Activated T-cell treated with anti-CD3 and anti-CD28 coated beads for 1 hour (primary cell): Measurements from ENCODE around the gene CAPN11.
A peak's percentile ranks its signal among the peaks of the same experiment; 100 is the strongest.

Experiments used
- DNase-seq: peaks from one replicate; pipeline ENCODE4 v3.0.0-alpha.2; 2020; ENCODE audit warnings: low read depth

The CAPN11 gene

GRCh38 chr6:44214307-44214706 is 55.7 kb downstream of the CAPN11 start:
- DNase-seq: no peak

- DNase-seq: no peak
Measured at GRCh38 chr6:44216677-44217331, 58.2 kb downstream of the CAPN11 start, which contains the start of gene MYMX. MYMX (plus strand) TSS chr6:44216926; CDS start chr6:44217472, 546 bp downstream.

GRCh38 chr6:44217332-44218143 is 58.9 kb downstream of the CAPN11 start:
- no peak for DNase-seq

- DNase-seq: no peak
Measured at GRCh38 chr6:44219053-44219814, 60.6 kb downstream of the CAPN11 start.

- no peak for DNase-seq
Measured at GRCh38 chr6:44219815-44220784, 61.5 kb downstream of the CAPN11 start.

- DNase-seq: no peak
Measured at GRCh38 chr6:44220913-44221290, 62.3 kb downstream of the CAPN11 start.

GRCh38 chr6:44221291-44221960 is 62.8 kb downstream of the CAPN11 start:
- DNase-seq: peak; percentile 59

- no peak for DNase-seq
Measured at GRCh38 chr6:44221961-44222335, 63.3 kb downstream of the CAPN11 start.

- no peak for DNase-seq
Measured at GRCh38 chr6:44222486-44223318, 64.1 kb downstream of the CAPN11 start.

- DNase-seq: peak; percentile 81
Measured at GRCh38 chr6:44223319-44224028, 64.9 kb downstream of the CAPN11 start, which contains the start of gene SLC29A1. SLC29A1 (plus strand) TSS chr6:44223595; CDS start chr6:44227314, 3,719 bp downstream.

- no peak for DNase-seq
Measured at GRCh38 chr6:44224029-44224964, 65.7 kb downstream of the CAPN11 start.

- no peak for DNase-seq
Measured at GRCh38 chr6:44224965-44225305, 66.3 kb downstream of the CAPN11 start.

- no peak for DNase-seq
Measured at GRCh38 chr6:44225579-44226325, 67.1 kb downstream of the CAPN11 start.

- no peak for DNase-seq
Measured at GRCh38 chr6:44226368-44227147, 67.9 kb downstream of the CAPN11 start.

- no peak for DNase-seq
Measured at GRCh38 chr6:44227148-44227793, 68.7 kb downstream of the CAPN11 start.

GRCh38 chr6:44228031-44228430 is 69.4 kb downstream of the CAPN11 start:
- DNase-seq: no peak
